NCI-H345 treated with DMSO at 0.1 percent for 48 hours (cell line): ENCODE data around the gene DNTT.

Experiments
- DNase-seq: peaks from one replicate; lab custom pipeline; 2025; ENCODE audit not compliant: unreplicated experiment; lab: John Stamatoyannopoulos, UW

The DNTT gene

GRCh38 chr10:96374985-96375830, 71.0 kb downstream of the DNTT start:
- peak; percentile 64 for DNase-seq

GRCh38 chr10:96376483-96376882, 72.2 kb downstream of the DNTT start:
- DNase-seq = no peak

GRCh38 chr10:96377816-96378294, 73.6 kb downstream of the DNTT start:
- no peak for DNase-seq

- DNase-seq = no peak
These were observed 74.5 kb downstream of the DNTT start for GRCh38 chr10:96378741-96379140.

- DNase-seq = no peak
These were observed 75.5 kb downstream of the DNTT start for GRCh38 chr10:96379758-96380157.

GRCh38 chr10:96380821-96381220, 76.6 kb downstream of the DNTT start:
- no peak for DNase-seq

- DNase-seq = no peak
These were observed 80.3 kb downstream of the DNTT start for GRCh38 chr10:96384506-96384905.

GRCh38 chr10:96387161-96387560, 82.9 kb downstream of the DNTT start:
- no peak for DNase-seq

GRCh38 chr10:96387601-96388000, 83.4 kb downstream of the DNTT start:
- no peak for DNase-seq
